Stomach (tissue), 9 donors: ENCODE data around the gene NRG2. TPM values are rescaled to one million over a fixed set of nuclear protein-coding genes. Genes with fewer than 3 reads are reported as not detected.

ENCODE experiments used
- DNase-seq, 2 donors: peaks; one replicate each; pipeline versions ENCODE4 v3.0.0 to v3.0.0-alpha.2; 2013 to 2019
- H3K27ac ChIP-seq, 5 donors: fragments of 200-600 bp in 4 of 5; sonication (generic) in 4 of 5; one replicate each; pipeline ENCODE4 v1.5.1; 2013 to 2019; ENCODE audit warnings: mild to moderate bottlenecking in 1 of 5, moderate library complexity in 1 of 5
- H3K27me3 ChIP-seq, 3 donors: fragments of 200-600 bp; sonication (generic); one replicate each; pipeline ENCODE4 v1.5.1; 2017 to 2019; ENCODE audit warnings: mixed run types in 1 of 3
- H3K36me3 ChIP-seq, 4 donors: fragments of 200-600 bp; sonication (generic); 1 replicate in 3 of 4; 2 replicates in 1 of 4; pipeline ENCODE4 v1.5.1; 2016 to 2019
- H3K4me1 ChIP-seq, 4 donors: fragments of 200-600 bp; sonication (generic); one replicate each; pipeline ENCODE4 v1.5.1; 2016 to 2019
- H3K4me3 ChIP-seq, 4 donors: fragments of 200-600 bp; sonication (generic) in 3 of 4; one replicate each; pipeline ENCODE4 v1.5.1; 2016 to 2019; ENCODE audit warnings: mild to moderate bottlenecking in 1 of 4
- H3K9me3 ChIP-seq, 4 donors: fragments of 200-600 bp; sonication (generic); one replicate each; pipeline ENCODE4 v1.5.1; 2016 to 2019
- EP300 ChIP-seq: sonication (generic); formaldehyde crosslinking; IDR thresholded peaks from one replicate; pipeline ENCODE4 v1.6.1; 2017; ENCODE audit warnings: antibody characterized with exemption
- POLR2A ChIP-seq, 4 donors: fragments of 450-650 bp; IDR thresholded peaks; one replicate each; pipeline ENCODE4 v1.6.1; 2016; ENCODE audit warnings: antibody characterized with exemption in 4 of 4, control low read depth in 2 of 4, mild to moderate bottlenecking in 1 of 4, moderate library complexity in 1 of 4
- POLR2AphosphoS5 ChIP-seq, 3 donors: sonication (generic); formaldehyde crosslinking; IDR thresholded peaks; one replicate each; pipeline ENCODE4 v1.6.1; 2016; ENCODE audit warnings: antibody characterized with exemption in 3 of 3
- WGBS, 5 donors: extraction: QIAGEN DNeasy Blood & Tissue Kit in 3 of 5; methylation state at CpG; one replicate each; pipeline versions ENCODE4 v1.1.5 to v1.1.7; 2013 to 2018; 5-methylcytosine and 5-hydroxymethylcytosine counted together
- intact Hi-C: fragments of 100-400 bp; cut with DNase I; formaldehyde crosslinking; loops from one replicate; pipeline ENCODE4 v1.15.1; 2023; ENCODE audit warnings: low total_unique reads
- polyA plus RNA-seq, 3 donors: library from polyadenylated mRNA; stranded (reverse); fragments of 200-250 nt; gene quantifications; one replicate each; pipeline ENCODE4 v1.2.3, GENCODE V29; 2013
- total RNA-seq, 5 donors: library from RNA; depleted of rRNA; stranded (reverse); fragments of >200 nt; gene quantifications; one replicate each; pipeline versions ENCODE4 v1.1.0 to v1.2.3, GENCODE V29; 2014 to 2016
- TF ChIP-seq, protein P1 (sequence below), 7 experiments: fragments of 450-650 bp in 4 of 7; fragments of 200-600 bp in 3 of 7; sonication (generic) in 3 of 7; IDR thresholded peaks; one replicate each; pipeline ENCODE4 v1.5.1; 2016 to 2019; ENCODE audit warnings: antibody characterized with exemption in 7 of 7, control low read depth in 2 of 7, mild to moderate bottlenecking in 1 of 7
- donor health status: healthy with polysubstance abuse.
- donor health status: Bipolar disorder and iron deficiency.
- donor health status: healthy.

NRG2 gene
- total and polyA plus RNA-seq, 8 donors = 0.25 to 22.2 (median 1.2) TPM; not detected in 1

DNA sequence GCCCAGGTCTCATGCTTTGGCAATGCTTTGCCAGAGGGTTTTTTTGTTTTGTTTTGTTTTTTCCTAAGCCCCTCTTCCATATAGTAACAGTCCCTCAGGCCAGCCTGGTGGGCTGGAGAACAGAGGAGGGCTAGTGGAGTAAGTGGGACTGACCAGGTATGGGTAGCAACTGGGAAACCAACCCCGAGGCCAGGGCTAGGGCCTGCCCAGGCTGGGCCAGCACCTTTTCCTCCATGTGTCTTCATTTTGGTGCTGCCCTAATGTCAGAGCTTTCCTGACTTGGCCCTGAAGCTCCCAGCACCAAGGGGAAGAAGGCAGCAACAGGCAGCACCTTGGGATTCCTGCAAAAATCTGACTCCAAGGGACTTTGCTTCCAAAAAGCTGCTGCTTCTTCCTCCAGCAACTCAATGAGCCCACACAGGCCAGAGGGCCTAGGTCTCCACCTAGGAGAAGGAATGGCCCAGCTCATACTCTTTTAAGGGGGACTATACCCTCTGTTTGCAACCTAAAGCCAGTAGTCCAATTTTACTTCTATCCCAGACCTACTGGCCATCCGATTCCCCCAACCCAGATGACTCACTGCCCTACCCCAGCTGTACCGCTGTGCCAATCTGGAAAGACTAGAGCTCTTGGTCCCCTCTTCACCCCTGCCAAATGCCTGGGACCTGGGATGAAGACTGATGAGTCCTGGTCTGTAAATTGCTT, 142.4 kb downstream of the NRG2 start:
- H3K9me3 ChIP-seq = no peaks in the 10 kb centered on the region
- DNase-seq = no peak
- no peak overlapping the region for H3K27ac ChIP-seq
- no peaks in the 10 kb centered on the region for H3K36me3 ChIP-seq
- no peak overlapping the region for H3K4me3 ChIP-seq
- intact Hi-C loops = no loop called here
- WGBS, 5 donors = 78 to 90% (median 79%) methylated on average over 3 of the region's 3 CpGs
- TF ChIP-seq, protein P1, sequence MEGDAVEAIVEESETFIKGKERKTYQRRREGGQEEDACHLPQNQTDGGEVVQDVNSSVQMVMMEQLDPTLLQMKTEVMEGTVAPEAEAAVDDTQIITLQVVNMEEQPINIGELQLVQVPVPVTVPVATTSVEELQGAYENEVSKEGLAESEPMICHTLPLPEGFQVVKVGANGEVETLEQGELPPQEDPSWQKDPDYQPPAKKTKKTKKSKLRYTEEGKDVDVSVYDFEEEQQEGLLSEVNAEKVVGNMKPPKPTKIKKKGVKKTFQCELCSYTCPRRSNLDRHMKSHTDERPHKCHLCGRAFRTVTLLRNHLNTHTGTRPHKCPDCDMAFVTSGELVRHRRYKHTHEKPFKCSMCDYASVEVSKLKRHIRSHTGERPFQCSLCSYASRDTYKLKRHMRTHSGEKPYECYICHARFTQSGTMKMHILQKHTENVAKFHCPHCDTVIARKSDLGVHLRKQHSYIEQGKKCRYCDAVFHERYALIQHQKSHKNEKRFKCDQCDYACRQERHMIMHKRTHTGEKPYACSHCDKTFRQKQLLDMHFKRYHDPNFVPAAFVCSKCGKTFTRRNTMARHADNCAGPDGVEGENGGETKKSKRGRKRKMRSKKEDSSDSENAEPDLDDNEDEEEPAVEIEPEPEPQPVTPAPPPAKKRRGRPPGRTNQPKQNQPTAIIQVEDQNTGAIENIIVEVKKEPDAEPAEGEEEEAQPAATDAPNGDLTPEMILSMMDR (IDR thresholded peaks at IDR 0.05) = no peak
- TF ChIP-seq POLR2A (IDR thresholded peaks at IDR 0.05) (no peak), EP300 (no peak), POLR2AphosphoS5 (IDR thresholded peaks at IDR 0.05) (no peak)
- peaks cover 0 to 53% (median 41%) of the 10 kb centered on the region in 3 donors for H3K27me3 ChIP-seq
- peaks cover 15 to 32% (median 23%) of the 10 kb centered on the region in 4 donors for H3K4me1 ChIP-seq

DNA sequence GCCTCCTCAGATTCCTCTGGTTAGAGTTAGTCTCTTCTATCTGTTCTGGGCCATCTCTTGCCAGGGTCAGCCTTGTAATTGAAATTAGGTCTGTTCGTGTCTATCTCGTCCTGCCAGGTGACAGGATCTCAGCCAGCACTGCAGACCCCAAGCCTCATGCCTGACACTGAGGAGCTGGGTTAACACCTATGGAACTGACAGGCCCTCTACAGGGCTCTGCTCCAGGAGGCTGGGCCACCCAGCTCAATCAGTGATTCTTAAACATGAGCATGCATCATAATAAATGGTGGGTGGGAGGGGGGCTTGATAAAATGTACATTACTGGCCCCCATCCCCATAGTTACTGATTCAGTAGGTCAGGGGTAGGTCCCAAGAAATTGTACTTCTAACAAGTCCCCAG, 144.1 kb downstream of the NRG2 start:
- 69 to 91% (median 85%) methylated on average over 2 of the region's 2 CpGs for WGBS, 5 donors
- no peak for DNase-seq
- Histone ChIP-seq H3K9me3 (no peaks in the 10 kb centered on the region), H3K36me3 (no peaks in the 10 kb centered on the region), H3K4me1 (peaks cover 5 to 29% (median 12%) of the 10 kb centered on the region in 4 donors), H3K4me3 (no peak overlapping the region), H3K27me3 (peaks cover 0 to 36% (median 24%) of the 10 kb centered on the region in 3 donors), H3K27ac (no peak overlapping the region)
- TF ChIP-seq, protein P1 (IDR thresholded peaks at IDR 0.05) = no peak
- no peak for TF ChIP-seq POLR2A (IDR thresholded peaks at IDR 0.05)
- TF ChIP-seq EP300 = no peak
- no peak for TF ChIP-seq POLR2AphosphoS5 (IDR thresholded peaks at IDR 0.05)
- intact Hi-C loops = no loop called here

DNA sequence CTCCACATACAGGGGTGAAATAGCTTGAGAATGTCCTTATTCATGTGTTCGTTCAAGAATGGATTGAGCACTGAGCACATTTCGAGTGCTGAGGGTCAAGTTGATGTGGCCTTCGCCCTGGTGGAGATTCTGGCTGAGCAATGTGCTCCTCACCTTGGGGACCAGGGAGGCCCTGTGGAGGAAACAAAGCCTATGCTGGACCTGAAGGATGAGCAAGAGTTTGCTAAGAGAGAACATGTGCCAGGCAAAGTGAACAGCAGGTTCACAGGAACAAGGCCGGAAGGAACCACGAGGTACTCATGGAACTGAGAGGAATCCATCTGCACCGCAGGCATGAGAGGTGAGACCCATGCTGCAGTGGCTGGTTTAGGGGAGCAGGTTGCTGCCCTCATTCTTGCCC, 145.1 kb downstream of the NRG2 start:
- peaks cover 0 to 20% (median 5%) of the 10 kb centered on the region in 4 donors for H3K4me1 ChIP-seq
- peaks cover 0 to 26% (median 14%) of the 10 kb centered on the region in 3 donors for H3K27me3 ChIP-seq
- H3K27ac ChIP-seq = no peak overlapping the region
- no peaks in the 10 kb centered on the region for H3K9me3 ChIP-seq
- no peak overlapping the region for H3K4me3 ChIP-seq
- no peaks in the 10 kb centered on the region for H3K36me3 ChIP-seq
- intact Hi-C loops = no loop called here
- no peak for DNase-seq
- 87 to 95% (median 92%) methylated on average over 6 of the region's 6 CpGs for WGBS, 5 donors
- TF ChIP-seq EP300 = no peak
- TF ChIP-seq POLR2A (IDR thresholded peaks at IDR 0.05) = no peak
- no peak for TF ChIP-seq POLR2AphosphoS5 (IDR thresholded peaks at IDR 0.05)
- TF ChIP-seq, protein P1 (IDR thresholded peaks at IDR 0.05) = no peak

DNA sequence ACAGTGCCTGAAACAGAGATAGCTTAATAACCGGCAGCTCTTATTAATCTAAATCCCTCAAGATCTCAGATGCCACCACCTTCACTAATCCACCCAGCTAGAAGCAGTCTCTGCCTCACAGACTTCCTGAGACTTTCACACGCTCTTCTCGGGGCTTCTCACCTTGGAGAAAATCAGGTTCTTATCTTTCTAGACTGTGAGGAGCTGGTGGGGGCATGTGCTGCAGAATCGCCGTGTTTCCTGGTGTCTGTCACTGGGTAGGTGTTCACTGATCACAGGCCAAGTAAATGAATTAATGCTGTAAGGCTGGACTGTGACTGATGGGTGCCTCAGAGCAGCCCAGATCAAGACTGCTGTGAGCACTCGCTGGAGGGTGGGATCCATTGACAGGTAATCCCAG, 145.8 kb downstream of the NRG2 start:
- intact Hi-C loops = no loop called here
- Histone ChIP-seq H3K27ac (no peak overlapping the region), H3K4me3 (no peak overlapping the region), H3K4me1 (peaks cover 0 to 20% (median 5%) of the 10 kb centered on the region in 4 donors), H3K9me3 (no peaks in the 10 kb centered on the region), H3K36me3 (no peaks in the 10 kb centered on the region), H3K27me3 (peaks cover 0 to 20% (median 8%) of the 10 kb centered on the region in 3 donors)
- DNase-seq = no peak
- TF ChIP-seq EP300 (no peak), POLR2A (IDR thresholded peaks at IDR 0.05) (no peak), POLR2AphosphoS5 (IDR thresholded peaks at IDR 0.05) (no peak)
- TF ChIP-seq, protein P1 (IDR thresholded peaks at IDR 0.05) = no peak
- WGBS, 5 donors = 69 to 77% (median 77%) methylated on average over 6 of the region's 6 CpGs
